Epidermal melanocyte (primary cell): ENCODE measurements around the gene ABHD5.

Experiments
- DNase-seq: peaks from one replicate; pipeline ENCODE4 v3.0.0; 2011; ENCODE audit warnings: low spot score; ENCODE audit not compliant: insufficient read length

ABHD5 gene

DNA sequence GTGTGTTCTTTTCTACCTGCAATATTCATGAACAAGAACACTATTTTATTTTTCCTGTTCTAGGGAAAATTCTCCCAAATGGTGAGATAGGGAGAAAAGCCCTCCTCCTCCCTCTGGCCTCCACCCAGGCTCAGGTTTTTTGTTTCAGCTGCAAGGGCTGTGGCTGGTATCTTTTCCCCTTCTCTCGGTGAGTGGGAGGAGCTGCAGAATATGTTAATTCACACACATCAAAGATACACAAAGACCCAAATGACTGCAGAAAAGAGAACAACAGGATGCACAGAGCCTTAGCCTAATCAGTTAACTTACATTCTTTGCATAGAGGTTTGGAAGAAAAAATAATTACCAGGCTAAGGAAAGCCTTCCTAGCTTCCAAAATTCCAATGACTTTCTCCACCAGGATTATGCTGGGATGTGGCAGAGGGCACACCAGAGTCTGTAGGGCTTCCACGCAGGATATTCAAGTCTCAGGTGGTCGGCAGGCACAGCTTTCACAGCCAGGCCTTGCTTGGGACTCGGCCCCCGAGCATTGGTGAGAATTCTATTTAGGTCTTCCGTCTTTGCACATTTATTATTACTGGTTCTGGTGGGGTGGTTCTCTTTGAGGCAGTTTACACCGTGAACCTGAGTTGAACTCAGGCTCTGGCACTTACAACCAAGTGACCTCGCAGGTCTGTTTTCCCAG is 64.9 kb downstream of the ABHD5 start:
- DNase-seq: no peak

DNA sequence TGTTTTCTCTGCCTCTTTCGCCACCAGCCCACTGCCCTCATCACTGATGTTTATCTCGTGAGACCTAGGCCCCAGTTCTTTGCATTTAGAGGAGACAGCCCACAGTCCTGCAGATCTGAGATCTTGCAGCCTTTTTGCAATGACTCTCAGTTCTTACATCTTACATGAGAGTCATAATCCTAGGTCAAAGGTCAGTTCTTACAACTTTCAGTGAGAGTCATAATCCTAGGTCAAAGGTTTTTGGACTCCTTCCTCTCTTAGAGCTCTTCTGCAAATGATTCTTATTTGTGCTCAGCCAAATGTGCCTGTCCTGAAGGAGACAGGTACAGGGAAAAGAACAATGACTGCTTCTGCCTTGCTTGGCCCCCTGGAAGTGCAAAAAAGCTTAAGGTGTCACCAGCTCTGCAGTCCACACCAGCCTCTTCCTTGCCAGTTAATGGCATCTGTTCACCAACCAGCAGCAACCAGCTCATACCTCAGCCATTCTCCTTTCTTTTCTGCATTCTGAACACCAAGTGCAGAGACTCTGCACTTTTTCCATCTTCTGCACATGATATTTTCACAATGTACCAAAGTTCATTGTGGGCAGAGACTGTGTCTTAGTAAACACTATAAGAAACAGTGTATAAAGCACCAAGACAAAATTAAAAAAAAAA is 67.1 kb downstream of the ABHD5 start:
- DNase-seq: no peak

GRCh38 chr3:43758592-43759225 is 68.0 kb downstream of the ABHD5 start:
- DNase-seq: no peak

- no peak for DNase-seq
Observed at GRCh38 chr3:43759297-43759782, 68.6 kb downstream of the ABHD5 start.

GRCh38 chr3:43759938-43760337 is 69.2 kb downstream of the ABHD5 start:
- no peak for DNase-seq

- DNase-seq: no peak
Observed at GRCh38 chr3:43760938-43761337, 70.2 kb downstream of the ABHD5 start.

DNA sequence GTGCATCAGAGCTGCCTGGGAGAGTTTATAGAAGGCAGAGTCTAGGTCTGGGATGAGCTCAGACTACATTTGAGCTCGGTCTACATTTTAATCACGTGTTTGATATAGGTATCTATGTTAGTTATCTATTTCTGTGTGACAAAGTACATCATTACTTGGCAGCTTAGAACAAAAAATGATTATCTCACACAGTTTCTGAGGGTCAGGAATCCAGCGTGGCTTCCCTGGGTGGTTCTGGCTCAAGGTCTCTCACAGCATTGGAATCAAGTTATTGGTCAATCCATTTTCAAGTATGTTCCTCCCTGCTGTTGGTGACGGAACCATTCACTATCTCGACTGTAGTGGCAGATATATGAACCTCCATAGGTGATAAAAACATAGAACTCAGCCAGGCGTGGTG is 71.7 kb downstream of the ABHD5 start:
- no peak for DNase-seq

DNA sequence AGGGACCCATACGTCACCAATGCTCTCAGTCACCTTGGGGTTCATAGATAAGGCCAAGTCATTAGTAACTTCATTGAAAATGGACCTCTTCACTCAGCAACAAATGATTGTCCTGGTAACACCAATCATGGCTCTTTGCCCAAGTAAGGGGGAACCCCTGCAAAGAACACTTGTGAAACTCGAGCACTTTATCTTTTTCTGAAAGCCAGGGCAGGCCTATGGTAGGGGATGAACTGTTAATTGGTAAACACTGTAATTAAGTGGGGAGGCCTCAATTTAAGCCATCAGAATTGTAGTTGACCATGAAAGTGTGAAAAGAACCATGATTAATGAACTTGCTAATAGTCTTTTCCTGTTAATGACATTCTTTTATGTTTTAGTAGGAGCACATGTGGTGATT is 73.3 kb downstream of the ABHD5 start:
- DNase-seq: no peak

GRCh38 chr3:43764471-43764870 is 73.7 kb downstream of the ABHD5 start:
- no peak for DNase-seq

- DNase-seq: no peak
Observed at GRCh38 chr3:43765521-43765971, 74.8 kb downstream of the ABHD5 start.

DNA sequence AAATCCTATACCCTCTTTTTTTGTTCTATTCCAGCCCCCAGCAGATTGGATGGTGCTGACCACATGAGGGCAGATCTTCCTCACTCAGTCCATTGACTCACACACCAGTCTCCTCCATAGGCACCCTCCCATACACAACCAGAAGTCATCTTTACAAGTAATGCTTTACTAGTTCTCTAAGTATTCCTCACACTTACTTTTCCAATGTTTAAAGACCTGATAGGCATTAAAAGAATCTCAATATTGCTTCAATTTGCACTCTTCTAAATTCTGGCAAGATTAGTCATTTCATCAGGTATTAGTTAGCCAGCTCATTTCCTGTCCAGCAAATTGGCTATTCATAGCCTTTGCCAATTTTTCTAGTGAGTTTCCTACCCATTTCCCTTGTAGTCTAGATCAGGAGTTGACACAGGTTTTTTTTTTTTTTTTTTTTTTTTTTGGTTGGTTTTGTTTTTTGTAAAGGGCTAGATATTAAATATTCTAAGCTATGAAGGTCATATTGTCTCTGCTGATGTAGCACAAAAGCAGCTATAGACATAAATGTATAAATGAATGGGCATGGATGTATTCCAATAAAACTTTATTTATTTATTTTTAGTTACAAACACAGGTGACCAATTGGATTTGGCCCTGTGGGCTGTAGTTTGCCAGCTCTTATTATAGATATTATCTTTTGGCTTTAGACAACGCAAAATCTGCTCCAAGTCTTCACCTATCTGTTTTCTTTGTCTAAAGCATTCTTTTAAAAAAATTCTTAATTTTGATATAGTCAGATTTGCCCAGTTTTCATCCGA is 76.1 kb downstream of the ABHD5 start:
- DNase-seq: no peak

DNA sequence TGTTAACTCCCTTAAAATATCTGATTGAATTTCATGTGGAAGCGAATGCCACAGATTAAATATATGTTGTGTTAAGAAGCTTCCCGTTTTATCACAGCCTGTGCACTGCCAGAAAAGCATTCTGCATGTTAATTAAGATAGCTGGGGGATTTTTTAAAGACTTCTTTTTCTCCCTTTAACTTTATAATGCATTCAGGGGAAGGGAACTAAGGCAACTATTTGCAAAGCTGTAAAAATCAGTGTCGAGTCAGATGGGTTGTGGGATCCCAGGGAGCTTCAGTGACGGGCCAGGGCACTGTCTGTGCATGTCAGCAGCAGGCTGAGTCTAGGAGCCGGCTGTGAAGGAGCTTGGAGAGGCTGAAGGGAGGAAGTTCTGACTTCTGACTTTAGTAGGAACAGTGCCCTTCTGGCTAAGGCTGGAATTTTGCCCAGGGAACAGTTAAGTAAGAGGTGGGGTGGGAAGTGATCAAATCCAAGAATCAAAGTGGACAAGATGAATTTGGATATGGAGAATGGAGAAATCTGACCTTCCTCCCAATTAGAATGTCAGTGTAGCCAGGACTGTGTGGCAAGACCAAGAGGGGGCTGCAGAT is 77.7 kb downstream of the ABHD5 start:
- DNase-seq: no peak

- peak; percentile 89 for DNase-seq
Observed at GRCh38 chr3:43769097-43769884, 78.6 kb downstream of the ABHD5 start.

- no peak for DNase-seq
Observed at GRCh38 chr3:43769885-43770425, 79.2 kb downstream of the ABHD5 start.

- no peak for DNase-seq
Observed at GRCh38 chr3:43770426-43771103, 79.8 kb downstream of the ABHD5 start.

DNA sequence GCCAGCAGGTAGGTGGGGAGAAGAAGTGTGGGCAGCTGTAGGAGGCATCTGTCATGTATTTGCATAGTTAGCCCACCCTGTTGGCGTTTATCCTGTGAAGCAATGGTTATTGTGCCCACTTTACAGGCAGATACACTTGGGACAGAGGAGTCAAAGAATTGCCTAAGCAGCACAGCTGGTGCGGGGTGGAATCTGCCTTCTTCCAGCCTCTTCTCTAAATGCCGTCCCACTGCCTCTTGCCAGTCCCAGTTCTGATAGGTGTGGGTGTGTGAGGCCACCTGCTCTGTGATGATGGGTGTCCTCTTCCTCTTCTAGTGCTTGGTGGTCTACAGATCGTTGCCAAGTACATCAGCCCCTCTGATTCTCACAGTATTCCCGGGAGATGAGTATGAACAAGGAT is 80.9 kb downstream of the ABHD5 start:
- no peak for DNase-seq

DNA sequence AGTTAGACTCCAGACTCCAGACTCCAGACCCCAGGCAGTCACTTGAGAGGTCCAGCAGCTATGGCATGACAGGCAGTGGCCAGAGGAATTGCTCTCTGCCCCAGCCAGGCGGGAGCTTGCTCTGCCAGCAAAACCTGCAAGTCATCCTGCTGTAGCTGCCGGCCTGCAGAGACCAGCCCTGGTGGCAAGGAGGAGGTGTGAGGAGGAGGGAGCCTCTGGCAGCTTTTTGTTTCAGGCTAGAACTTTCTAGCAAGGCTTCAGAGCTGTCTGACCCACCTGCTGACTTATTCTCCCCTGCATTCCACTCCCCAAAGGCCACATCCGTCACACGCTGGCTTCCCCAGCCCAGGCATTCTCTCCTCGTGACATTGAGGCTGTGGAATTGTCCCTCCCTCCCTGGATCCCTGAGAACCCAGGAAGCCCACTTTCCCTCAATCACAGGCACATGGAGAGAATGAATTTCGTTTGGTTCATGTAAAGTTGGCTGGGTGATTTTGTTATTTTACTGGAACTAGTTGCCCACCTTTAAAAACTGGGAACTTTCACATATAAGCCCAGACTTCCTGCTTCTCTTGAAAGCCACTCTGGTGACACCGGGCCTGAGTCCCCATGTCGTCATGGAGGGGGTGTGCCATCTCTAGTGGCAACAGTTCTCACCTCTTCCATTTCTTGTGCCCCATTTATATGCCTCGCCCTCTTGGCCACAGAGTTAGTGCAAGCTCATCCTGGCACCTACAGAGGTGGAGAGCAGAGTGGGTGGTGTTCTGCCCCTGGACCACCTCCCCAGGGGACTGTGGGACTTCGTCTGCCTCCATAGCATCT is 82.7 kb downstream of the ABHD5 start:
- no peak for DNase-seq

DNA sequence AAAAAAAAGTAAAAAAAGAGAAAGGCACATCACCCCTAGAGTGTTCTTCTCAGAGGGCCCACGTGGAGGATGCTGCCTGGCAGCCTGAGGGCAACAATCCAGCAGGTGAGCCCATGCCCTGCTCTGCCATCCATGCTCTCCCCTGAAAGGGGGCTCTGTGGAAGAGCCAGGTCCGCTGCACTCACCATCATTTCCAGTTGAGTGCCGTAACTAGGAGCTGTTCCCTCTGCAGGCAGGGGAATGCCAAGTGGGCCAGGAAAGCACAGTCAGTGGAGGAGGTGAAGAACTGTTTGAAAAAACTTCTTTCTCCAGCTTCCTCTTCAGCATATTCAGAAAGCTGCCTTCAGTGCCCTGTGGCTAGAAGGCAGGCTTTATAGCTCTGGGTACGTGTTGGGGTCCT is 84.1 kb downstream of the ABHD5 start:
- DNase-seq: no peak

DNA sequence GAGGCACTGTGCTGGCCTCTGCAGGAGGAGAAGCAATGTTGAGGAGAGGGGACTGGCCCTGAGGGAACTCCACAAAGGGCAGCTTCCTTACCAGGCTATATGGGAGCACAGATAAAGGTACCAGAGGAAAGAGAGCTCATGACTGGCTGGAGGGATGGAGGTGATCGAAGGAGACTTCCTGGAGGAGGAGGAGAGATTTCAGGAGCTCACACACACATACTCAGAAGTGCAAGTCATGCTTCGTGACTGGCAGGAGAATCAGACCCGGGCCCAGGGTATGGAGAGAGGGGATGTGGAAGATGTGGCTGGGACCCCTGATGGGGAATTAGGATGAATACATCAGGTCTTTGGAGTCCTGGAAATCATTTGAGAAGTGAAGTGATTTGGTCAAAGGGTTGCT is 85.4 kb downstream of the ABHD5 start:
- no peak for DNase-seq
